PC-3 (cell line): ENCODE measurements around the gene ETNK2. TPM values are rescaled to one million over a fixed set of nuclear protein-coding genes. Genes with fewer than 3 reads are reported as not detected.

Source experiments
- ATAC-seq: fragments of 200-7000 bp; cut with Tn5 transposase; 2 replicates; pipeline ENCODE4 v1.9.1; 2020; ENCODE audit warnings: mild to moderate bottlenecking, moderate library complexity
- BruUV-seq: library from RNA; stranded (reverse); fragments of 400-500 nt; replicated peaks from 2 replicates; lab custom pipeline; 2021; lab: Mats Ljungman, UMichigan
- CTCF ChIA-PET: fragments of 300-600 bp; sonication (Branson Sonifier 250); formaldehyde crosslinking; loops from one replicate; lab custom pipeline; 2022; ENCODE audit warnings: antibody characterized with exemption; lab: Charles Lee
- POLR2A ChIA-PET: fragments of 300-600 bp; sonication (Branson Sonifier 250); formaldehyde crosslinking; loops from one replicate; lab custom pipeline; 2022; ENCODE audit warnings: antibody characterized with exemption; ENCODE audit not compliant: unreplicated experiment; lab: Charles Lee
- DNase-seq: peaks from one replicate; pipeline ENCODE4 v3.0.0-alpha.2; 2015
- H2AFZ ChIP-seq: fragments of 300-600 bp; sonication (generic); 2 replicates; pipeline ENCODE4 v1.6.0; 2016; ENCODE audit warnings: antibody characterized with exemption, low read length
- H3F3A ChIP-seq: fragments of 300-600 bp; sonication (generic); one replicate; pipeline ENCODE4 v1.6.0; 2017; ENCODE audit warnings: antibody characterized with exemption, low read length, control low read depth, mild to moderate bottlenecking; ENCODE audit not compliant: unreplicated experiment
- H3K27ac ChIP-seq: fragments of 300-600 bp; sonication (generic); 2 replicates; pipeline ENCODE4 v1.5.1; 2016; ENCODE audit warnings: mild to moderate bottlenecking, low read length
- H3K27me3 ChIP-seq: fragments of 300-600 bp; sonication (generic); 2 replicates; pipeline ENCODE4 v1.6.1; 2016; ENCODE audit warnings: low read length, mixed read lengths
- H3K36me3 ChIP-seq: fragments of 300-600 bp; sonication (generic); 2 replicates; pipeline ENCODE4 v1.6.1; 2016; ENCODE audit warnings: low read depth, mixed run types, low read length, mixed read lengths
- H3K4me1 ChIP-seq: fragments of 300-600 bp; sonication (generic); 2 replicates; pipeline ENCODE4 v1.5.1; 2016; ENCODE audit warnings: low read length; ENCODE audit not compliant: insufficient read depth
- H3K4me2 ChIP-seq: fragments of 300-600 bp; sonication (generic); 2 replicates; pipeline ENCODE4 v1.6.0; 2016; ENCODE audit warnings: low read length
- H3K4me3 ChIP-seq: fragments of 300-600 bp; sonication (generic); 2 replicates; pipeline ENCODE4 v1.5.1; 2016; ENCODE audit warnings: mild to moderate bottlenecking, low read length, mixed read lengths
- H3K79me2 ChIP-seq: fragments of 300-600 bp; sonication (generic); 2 replicates; pipeline ENCODE4 v1.6.1; 2017; ENCODE audit warnings: low read length, mixed read lengths
- H3K9ac ChIP-seq: fragments of 300-600 bp; sonication (generic); 2 replicates; pipeline ENCODE4 v1.6.0; 2016; ENCODE audit warnings: mild to moderate bottlenecking, low read length
- H3K9me2 ChIP-seq: fragments of 300-600 bp; sonication (generic); replicated peaks from 2 replicates; pipeline ENCODE4 v1.6.1; 2016; ENCODE audit warnings: mixed run types, low read length, mixed read lengths
- H3K9me3 ChIP-seq: fragments of 300-600 bp; sonication (generic); 2 replicates; pipeline ENCODE4 v1.6.1; 2016; ENCODE audit warnings: low read length, mixed read lengths
- H4K20me1 ChIP-seq: fragments of 300-600 bp; sonication (generic); 2 replicates; pipeline ENCODE4 v1.6.1; 2016; ENCODE audit warnings: low read length, mixed read lengths
- CTCF ChIP-seq: fragments of 300-600 bp; sonication (generic); conservative IDR thresholded peaks from 2 replicates; pipeline ENCODE4 v1.5.1; 2017; ENCODE audit warnings: antibody characterized with exemption, low read depth, mild to moderate bottlenecking, low read length
- EZH2 ChIP-seq: fragments of 300-600 bp; sonication (generic); IDR thresholded peaks from one replicate; pipeline ENCODE4 v1.6.1; 2017; ENCODE audit warnings: antibody characterized with exemption, mild to moderate bottlenecking, low read length; ENCODE audit not compliant: unreplicated experiment
- EZH2phosphoT487 ChIP-seq: fragments of 300-600 bp; sonication (generic); IDR thresholded peaks from 2 replicates; pipeline ENCODE4 v1.6.1; 2018; ENCODE audit warnings: mild to moderate bottlenecking, antibody characterized with exemption, low read length, borderline replicate concordance
- intact Hi-C: fragments of 100-400 bp; cut with micrococcal nuclease; formaldehyde crosslinking; loops from 2 replicates; pipeline ENCODE4 v1.9.0; 2023
- total RNA-seq: library from RNA; depleted of rRNA; stranded (reverse); fragments of >200 nt; gene quantifications from 2 replicates; pipeline ENCODE4 v1.2.3, GENCODE V29; 2014

The ETNK2 gene
- total RNA-seq, 1 experiment from 2014 or later = 37.1 TPM

DNA sequence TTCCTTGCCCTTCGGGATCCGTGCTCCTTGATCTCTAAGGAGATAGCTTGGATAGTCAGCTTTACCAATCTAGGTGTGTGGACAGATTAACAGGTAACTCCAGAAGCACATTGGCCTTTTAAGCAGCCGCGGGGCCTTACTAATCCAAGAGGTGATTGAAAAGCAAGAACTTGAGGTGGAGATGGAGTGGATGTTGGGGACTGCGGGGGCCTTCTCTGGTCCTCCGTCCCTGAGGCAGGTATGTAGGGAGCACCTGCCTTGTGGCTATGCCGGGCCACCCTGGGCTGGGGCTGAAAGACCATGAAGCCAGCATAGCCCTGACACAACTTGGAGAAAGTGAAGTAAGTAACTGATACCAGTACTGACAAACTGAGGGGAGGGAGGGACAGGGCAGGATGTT, 68.4 kb downstream of the ETNK2 start:
- peaks cover 100% of the 10 kb centered on the region for H3K79me2 ChIP-seq

DNA sequence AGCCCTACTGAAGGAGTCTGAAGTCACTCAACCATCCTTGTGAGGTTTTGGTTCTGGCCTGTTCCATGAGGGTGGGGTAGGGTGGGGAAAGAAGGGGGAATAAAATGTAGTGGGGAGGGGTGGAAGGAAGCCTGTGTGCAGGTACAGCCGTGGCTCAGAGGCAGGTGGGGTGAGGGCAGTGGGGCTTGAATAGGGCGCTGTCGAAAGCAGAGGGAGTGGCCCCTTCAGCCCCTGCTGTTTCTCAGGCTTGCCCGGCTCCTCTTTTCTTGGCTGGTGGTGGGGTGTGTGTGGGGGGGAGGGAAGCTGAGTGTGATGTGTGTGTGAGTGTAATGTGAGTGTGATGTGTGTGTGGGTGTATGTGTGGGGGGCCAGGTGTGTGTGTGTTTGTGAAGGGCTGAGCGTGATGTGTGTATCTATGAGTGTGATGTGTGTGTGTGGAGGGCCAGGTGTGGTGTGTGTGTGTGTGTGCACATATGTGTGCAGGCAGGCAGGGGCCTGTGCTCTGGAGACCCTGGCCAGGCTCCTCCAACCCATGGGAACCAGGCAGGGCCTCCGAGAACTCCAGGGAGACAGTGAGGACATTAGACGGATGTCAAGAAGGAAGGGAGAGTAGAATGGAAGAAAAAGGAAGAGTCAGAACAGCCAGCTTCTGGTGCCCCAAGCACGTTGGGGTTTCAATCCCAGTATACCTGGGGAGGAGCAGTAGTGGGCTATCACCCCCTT, 69.9 kb downstream of the ETNK2 start:
- no peak overlapping the region for H3K4me2 ChIP-seq
- peaks cover 100% of the 10 kb centered on the region for H3K79me2 ChIP-seq
- H3K9ac ChIP-seq = no peak overlapping the region
- H3K36me3 ChIP-seq = no peaks in the 10 kb centered on the region; the same call in none of the 2 replicates
- intact Hi-C loops = no loop called here
- TF ChIP-seq CTCF (no peak), EZH2 (no peak), EZH2phosphoT487 (no peak)
- H3K9me2 ChIP-seq = no peaks in the 10 kb centered on the region
- ChIA-PET POLR2A (no interaction called here), CTCF (no interaction called here)
- H2AFZ ChIP-seq = no peak overlapping the region
- H4K20me1 ChIP-seq = peaks cover 35% of the 10 kb centered on the region
- no peaks in the 10 kb centered on the region for H3K27me3 ChIP-seq
- no TSS peak for BruUV-seq
- no peak for DNase-seq
- H3K27ac ChIP-seq = no peak overlapping the region
- H3K9me3 ChIP-seq = no peaks in the 10 kb centered on the region
- H3K4me3 ChIP-seq = no peak overlapping the region
- no peak for ATAC-seq
- peaks cover 58% of the 10 kb centered on the region for H3K4me1 ChIP-seq
- H3F3A ChIP-seq = no peaks in the 10 kb centered on the region

More for the DNA sequence above, 68.4 kb downstream of the ETNK2 start:
- H3K9me3 ChIP-seq = no peaks in the 10 kb centered on the region
- no peaks in the 10 kb centered on the region for H3K9me2 ChIP-seq
- H2AFZ ChIP-seq = no peak overlapping the region
- no peaks in the 10 kb centered on the region for H3K27me3 ChIP-seq
- DNase-seq = no peak
- no peak for TF ChIP-seq EZH2
- no peak for TF ChIP-seq CTCF
- TF ChIP-seq EZH2phosphoT487 = no peak
- BruUV-seq = no TSS peak
- no peak for ATAC-seq
- peaks cover 33% of the 10 kb centered on the region for H4K20me1 ChIP-seq
- H3K36me3 ChIP-seq = no peaks in the 10 kb centered on the region; the same call in 1 of the 2 replicates
- H3K4me2 ChIP-seq = no peak overlapping the region
- ChIA-PET CTCF (no interaction called here), POLR2A (no interaction called here)
- no peak overlapping the region for H3K27ac ChIP-seq
- no peaks in the 10 kb centered on the region for H3F3A ChIP-seq
- no peak overlapping the region for H3K9ac ChIP-seq
- peaks cover 46% of the 10 kb centered on the region for H3K4me1 ChIP-seq
- H3K4me3 ChIP-seq = no peak overlapping the region
- intact Hi-C loops = no loop called here

DNA sequence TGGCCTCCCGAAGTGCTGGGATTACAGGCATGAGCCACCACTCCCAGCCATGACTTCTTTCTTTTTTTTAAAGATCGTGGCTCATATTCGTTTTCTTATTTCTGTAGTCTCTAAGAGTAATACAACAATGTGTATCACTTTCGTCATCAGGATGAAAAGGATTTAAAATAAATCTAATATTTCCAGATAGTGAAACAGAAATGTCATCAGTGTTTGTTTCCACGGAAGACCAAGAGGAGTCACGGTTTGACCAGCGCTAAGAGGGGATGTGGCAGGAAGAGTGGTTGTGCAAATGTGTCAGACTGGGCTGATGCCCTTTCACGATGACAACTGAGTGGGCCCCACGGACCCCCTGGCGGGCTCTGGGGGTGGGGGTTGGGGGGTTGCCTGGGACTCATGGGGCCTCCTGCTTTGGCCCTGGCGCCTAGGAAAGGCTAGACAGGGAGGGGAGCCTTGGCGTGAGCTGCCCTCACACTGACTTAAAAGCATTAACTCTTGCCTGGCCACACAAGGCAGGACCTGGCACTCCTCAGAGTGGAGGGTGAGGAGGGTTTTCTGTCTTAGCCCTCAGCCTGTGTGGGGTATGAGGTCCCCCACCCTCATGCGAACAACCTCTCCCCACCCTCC, 70.6 kb downstream of the ETNK2 start:
- Histone ChIP-seq H3K4me1 (peaks cover 65% of the 10 kb centered on the region), H4K20me1 (peaks cover 42% of the 10 kb centered on the region), H3F3A (no peaks in the 10 kb centered on the region), H2AFZ (no peak overlapping the region), H3K9ac (no peak overlapping the region), H3K4me3 (no peak overlapping the region), H3K9me3 (no peaks in the 10 kb centered on the region), H3K36me3 (no peaks in the 10 kb centered on the region; the same call in none of the 2 replicates), H3K4me2 (no peak overlapping the region), H3K27me3 (no peaks in the 10 kb centered on the region), H3K9me2 (no peaks in the 10 kb centered on the region), H3K27ac (no peak overlapping the region), H3K79me2 (peaks cover 100% of the 10 kb centered on the region)
- ATAC-seq (no peak), DNase-seq (no peak)
- intact Hi-C loops = no loop called here
- ChIA-PET POLR2A (no interaction called here), CTCF (no interaction called here)
- BruUV-seq = no TSS peak
- TF ChIP-seq CTCF = no peak
- no peak for TF ChIP-seq EZH2
- TF ChIP-seq EZH2phosphoT487 = no peak
